GM18519 (cell line): Measurements from ENCODE around the gene OSCP1.

Experiments used
- ATAC-seq: cut with Tn5 transposase; IDR thresholded peaks from one replicate; pipeline ENCODE4 v1.9.1; 2021; ENCODE audit warnings: mild to moderate bottlenecking, moderate library complexity; ENCODE audit not compliant: unreplicated experiment, low FRiP score

OSCP1 gene

DNA sequence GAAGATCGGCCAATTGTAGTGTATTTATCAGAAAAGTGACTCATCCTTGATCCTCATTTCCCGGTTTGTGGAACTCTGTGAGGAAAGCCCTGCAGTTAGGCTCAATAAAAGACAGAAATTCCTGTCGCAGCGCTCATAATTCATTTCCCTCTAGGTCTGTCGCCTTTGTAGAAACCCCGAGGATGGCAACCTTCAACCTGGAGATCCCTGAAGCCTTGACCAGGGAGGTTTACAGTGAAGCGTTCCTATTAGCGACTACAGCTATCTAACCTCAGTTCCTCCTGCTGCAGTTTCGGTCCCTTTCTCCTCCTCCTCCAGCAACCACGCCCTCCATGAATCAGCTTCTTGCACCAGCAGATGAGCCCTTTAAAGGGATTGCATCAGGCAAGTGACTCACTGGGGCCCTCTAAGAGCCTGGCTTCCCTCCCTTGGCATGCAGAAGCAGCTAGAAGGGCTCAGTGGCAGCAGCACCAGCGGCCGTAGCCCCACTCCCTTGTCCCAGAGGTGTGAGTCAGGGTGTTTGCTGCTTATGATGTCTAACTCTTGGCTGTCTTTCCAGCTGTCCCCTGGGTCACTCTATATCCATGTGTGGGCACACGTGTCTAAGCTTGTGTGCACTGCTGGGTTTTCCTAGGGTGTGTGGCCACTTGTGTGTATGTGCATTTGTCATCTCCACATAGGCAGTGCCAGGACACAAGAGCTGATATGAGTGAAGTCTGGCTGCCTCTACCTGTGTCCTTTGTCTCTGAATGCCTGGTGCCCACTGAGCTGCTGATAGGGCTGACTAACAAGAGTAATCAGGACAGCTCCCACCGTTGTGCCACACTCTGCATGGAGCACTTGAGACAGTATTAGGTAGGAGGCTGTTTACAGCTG, 63.7 kb downstream of the OSCP1 start:
- ATAC-seq = no peak

DNA sequence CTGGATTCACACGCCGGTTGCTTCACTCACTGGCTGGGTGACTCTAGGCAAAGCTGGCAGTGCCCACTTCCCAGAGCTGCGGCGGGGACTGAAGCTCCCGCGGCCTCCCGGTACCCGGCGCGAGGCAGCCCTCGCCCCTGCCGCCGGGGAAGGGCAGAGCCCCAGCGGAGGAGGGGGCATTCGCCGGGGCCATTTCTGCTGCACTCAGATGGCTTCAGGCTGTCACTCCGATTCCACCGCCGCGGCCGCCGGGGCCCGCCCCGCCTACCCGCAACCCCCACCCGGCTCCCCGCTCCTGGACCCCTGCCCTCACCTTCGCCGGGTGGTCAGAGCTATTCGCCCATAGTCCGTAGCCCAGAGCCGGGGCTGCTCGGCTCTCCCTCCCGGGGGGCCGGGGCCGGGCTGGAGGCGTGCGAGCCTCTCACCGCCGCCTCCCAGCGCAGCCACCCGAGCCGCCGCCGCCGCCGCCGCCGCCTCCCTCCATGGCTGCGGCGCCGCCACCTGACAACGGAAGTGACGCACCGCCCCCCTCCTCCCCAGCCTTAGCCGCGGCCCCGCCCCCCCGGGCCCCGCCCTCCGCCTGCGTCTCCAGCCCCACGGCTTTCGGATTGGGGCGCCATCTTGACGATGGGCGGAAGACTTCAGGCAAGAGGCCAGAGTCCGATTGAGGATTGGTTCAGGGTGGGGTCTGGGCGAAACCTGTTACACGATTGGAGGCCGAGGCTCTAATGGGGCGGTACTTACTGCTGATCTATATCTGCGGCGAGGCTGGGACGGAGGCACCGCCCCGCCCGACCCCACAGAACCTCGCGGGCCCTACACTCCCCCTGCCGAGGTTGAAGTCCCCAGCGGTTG, 64.6 kb downstream of the OSCP1 start, which contains the start of gene STK40:
TSS of gene STK40 (minus strand) at position 515 of the 855 bp plus-strand sequence. CDS start 24,592 bp downstream, outside the sequence.
- ATAC-seq = peak; percentile 80

DNA sequence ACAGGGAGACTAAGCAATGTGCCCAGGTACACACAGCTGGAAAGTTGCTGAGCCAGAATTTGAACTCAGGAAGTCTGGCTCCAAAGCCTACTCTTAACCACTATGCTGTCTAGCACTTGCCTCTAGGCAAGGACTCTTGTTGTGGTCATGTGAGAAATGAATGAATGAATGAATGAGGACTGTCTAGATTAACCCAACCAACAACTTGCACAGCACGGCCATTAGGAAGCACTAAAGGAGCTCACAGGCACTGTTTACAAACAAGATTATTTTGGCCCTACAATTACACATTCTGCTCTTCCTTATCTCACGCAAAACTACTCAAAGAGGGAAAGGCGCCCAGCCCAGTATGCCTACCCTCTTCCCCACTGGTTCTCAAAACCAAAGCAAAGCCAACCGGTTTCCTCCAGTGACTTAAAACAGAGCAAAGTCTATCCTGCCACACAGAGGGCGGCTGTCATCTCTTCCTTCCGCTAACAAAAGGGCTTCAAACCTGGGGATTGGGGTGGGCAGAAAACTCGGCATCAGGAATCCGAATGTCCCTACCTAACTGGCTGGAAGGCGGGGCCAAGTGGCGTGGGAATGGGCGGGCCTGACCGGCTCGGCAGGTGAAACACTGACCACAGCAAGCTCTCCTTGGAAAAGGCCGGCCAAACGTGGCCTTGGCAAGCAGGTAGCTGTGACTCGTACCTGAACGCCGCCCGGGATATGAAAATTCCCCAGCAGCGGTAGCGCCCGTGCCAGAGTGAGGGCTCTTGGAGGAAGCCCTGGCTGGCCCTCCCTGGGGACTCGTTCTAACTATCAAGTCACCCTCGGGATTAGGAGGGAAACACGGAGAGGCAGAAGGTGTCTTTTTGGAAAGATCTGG, 65.5 kb downstream of the OSCP1 start:
- ATAC-seq = no peak

DNA sequence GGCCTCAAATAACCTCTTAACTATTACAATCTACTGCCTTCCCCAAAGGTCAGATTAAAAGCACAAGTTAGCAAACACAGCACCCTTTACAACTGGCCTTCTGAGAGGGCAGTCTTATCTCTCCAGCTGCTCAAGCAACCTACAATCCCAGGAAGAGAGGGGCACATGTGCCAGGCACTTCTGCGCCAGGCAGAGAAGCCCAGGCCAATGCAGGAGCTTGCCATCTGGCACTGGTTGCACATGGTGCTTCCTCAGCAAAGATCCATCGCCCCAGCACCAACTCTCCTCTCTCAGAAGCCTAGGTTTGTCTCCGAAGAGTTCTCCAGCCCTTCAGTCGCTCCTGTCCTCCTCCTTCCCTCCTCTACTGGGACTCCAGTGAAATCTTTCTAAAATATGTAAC, 67.0 kb downstream of the OSCP1 start:
- ATAC-seq = no peak

DNA sequence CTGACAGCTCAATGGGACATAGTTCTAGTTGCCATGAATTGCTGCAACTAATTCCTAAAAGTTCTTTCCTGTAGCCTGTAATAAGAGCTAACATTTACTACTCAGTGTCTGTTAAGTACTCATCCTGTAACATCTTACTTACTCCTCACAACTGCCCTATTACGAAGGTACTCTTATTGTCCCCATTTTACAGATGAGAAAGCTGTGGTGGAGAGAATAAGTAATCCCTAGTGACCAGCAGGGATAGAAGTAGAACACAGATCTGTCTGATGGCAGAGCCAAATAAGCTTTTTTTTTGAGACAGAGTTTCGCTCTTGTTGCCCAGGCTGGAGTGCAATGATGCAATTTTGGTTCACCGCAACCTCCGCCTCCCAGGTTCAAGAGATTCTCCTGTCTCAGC, 67.6 kb downstream of the OSCP1 start:
- ATAC-seq = no peak

DNA sequence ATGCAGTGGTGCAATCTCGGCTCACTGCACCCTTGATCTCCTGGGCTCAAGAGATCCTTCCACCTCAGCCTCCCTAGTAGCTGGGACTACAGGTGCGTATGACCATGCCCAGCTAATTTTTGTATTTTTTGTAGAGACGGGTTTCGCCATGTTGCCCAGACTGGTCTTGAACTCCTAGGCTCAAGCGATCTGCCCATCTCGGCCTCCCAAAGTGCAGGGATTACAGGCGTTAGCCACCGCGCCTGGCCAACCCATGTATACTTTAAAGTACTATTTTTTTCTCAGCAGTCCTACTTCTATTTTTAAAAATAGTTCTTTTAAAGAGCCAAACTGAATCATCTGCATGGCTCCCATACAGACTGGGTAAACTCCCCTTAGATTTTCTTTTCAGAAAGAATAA, 68.0 kb downstream of the OSCP1 start:
- no peak for ATAC-seq

DNA sequence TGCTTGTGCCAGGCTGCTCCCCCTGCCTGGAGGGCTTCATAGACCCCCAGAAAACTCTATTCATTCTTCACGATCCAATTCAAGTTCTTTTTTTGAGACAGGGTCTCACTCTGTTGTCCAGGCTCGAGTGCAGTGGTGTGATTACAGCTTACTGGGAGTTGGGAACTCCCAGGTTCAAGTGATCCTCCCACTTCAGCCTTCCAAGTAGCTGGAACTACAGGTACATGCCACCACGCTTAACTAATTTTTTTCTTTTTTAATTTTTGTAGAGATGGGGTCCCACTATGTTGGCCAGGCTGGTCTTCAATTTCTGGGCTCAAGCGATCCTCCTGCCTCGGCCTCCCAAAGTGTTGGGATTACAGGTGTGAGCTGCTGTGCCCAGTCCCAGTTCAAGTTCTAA, 68.8 kb downstream of the OSCP1 start:
- no peak for ATAC-seq

DNA sequence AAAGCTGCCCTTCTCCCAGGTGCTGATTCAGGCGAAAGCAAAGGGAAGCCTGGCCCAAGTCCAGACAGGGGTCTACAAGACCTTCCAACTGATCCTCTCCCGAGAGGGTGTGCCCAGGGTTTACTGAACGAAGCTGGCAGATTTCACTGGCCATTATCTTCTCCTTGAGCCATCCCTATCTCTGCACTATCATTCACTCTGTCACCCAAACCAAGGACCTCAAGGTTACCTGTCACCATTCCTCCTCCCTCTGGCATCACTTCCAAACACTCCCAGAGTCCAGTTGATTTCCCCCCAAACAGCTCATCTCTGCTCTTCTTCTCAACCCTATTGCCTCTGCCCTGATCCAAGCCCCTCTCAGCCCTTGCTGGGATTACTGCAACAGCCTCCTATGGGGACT, 69.5 kb downstream of the OSCP1 start:
- no peak for ATAC-seq

DNA sequence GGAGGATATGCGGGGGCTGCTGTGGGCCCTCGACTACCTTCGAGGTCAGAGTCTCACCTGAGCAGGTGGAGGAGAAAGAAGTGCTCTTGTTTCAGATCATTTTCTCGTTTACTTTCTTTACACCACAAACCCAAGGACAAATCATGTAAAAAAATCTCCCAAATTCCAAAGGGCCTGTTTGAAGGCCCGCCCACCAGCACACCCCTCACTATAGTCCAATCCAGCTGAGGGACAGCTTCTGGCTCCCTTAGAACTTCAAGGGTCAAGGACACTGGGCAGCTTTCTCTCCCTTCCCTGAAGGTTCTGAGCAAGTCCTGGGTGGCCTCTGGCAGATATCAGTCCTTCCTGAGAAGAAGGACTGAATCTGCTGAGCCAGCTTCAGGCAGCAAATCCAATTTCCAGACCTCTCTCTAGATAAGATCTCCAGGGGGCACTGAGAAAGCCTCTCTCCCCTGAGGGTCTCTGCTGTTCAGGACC, 70.1 kb downstream of the OSCP1 start:
- no peak for ATAC-seq

DNA sequence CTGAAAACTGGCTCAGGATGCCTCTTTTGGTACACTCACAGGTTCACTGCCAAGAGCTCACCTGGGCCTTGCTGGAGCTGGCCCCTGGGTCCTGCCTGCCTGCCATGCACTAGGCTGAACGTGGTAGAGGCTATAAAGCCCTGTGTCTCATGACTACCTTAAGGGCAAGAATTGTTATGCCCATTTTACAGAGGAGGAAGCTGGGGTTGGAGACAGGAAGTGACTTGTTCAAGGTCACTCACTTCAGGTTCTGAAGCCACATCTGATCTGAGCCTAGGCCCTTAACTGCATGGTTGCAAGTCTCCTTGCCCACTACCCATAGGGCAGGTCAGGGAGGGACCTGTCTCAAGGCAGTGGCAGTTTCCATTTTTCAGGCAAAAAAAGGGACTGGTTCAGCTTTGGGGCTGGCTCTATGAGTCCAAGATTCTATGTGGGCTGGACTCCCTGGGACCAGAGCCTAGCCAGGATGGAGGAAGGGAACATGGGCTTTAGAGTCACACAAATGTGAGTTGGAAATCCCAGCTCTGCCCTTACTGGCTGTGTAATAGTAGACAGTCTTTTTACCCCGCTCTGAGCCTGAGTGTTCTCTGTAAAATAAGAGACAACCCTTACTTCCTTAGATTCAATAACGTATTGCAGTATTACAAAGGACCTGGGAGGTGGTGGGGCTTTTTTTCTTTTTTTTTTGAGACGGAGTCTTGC, 72.3 kb downstream of the OSCP1 start:
- ATAC-seq = no peak

DNA sequence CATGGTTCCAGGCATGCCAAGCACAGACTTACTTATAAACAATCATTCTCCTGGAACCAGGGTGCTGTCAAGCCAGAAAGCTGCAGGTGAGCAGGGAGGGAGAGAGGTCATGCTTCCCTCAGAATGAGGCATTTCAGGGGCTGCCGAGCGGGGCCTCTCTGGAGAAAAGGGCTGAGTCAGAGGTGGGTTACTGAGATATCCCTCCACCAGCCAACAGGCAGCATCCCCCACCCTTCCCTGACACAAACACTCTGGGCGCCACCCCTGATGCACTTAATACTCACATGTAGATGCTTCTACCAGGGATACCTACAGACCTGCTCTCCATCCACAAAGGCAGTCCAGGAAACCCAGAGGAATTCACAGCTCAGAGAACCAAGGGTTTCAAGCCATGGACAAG, 77.6 kb downstream of the OSCP1 start:
- ATAC-seq = no peak

DNA sequence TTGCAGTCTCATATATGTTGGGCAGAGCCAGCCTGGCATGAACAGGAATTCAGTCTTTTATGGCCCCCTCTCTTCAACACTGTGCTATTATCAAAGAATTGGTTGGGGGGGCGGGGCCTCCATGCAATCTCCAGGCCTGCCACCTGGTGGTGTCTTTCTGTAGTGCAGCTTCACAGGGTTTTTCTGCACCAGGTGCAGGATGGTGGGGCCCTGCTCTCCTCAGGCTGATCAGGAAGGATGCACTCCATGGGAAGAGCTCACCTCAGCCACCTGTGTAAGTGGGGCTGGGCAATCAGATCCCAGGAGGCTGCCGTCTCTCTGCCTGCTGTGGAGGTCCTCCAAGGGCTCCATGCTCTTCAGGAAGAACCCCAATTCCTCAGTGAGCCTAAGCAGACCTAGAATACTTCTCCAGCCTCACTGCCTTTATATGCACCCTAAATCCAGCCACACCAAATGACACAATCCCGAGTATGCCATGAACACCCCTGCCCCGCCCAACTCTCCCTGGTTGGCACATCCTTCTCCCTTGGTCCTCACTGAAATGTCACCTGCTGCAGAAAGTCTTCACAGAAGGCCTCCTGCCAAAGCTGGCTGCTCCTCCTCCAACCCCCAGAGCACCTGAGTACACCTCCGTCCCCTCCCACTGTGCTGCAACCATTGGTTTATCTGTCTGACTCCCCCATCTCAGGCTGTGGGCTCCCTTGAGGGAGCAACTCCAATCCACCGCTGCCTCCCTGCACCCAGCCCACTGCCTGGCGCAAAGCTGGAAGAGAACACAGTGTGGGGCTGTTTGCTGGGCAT, 81.0 kb downstream of the OSCP1 start:
- ATAC-seq = no peak
